HG03097 (cell line): ENCODE results near the gene IL10RB.
A peak's percentile ranks its signal among the peaks of the same experiment; 100 is the strongest.

ENCODE experiments used
- ATAC-seq: cut with Tn5 transposase; IDR thresholded peaks from one replicate; pipeline ENCODE4 v1.9.1; 2021; ENCODE audit not compliant: unreplicated experiment, low FRiP score

The IL10RB gene

GRCh38 chr21:33324291-33325221 is 58.4 kb downstream of the IL10RB start, which contains the start of gene IFNAR1:
IFNAR1 (plus strand) TSS chr21:33324970; CDS start chr21:33325056, 86 bp downstream.
- peak; percentile 75 for ATAC-seq

DNA sequence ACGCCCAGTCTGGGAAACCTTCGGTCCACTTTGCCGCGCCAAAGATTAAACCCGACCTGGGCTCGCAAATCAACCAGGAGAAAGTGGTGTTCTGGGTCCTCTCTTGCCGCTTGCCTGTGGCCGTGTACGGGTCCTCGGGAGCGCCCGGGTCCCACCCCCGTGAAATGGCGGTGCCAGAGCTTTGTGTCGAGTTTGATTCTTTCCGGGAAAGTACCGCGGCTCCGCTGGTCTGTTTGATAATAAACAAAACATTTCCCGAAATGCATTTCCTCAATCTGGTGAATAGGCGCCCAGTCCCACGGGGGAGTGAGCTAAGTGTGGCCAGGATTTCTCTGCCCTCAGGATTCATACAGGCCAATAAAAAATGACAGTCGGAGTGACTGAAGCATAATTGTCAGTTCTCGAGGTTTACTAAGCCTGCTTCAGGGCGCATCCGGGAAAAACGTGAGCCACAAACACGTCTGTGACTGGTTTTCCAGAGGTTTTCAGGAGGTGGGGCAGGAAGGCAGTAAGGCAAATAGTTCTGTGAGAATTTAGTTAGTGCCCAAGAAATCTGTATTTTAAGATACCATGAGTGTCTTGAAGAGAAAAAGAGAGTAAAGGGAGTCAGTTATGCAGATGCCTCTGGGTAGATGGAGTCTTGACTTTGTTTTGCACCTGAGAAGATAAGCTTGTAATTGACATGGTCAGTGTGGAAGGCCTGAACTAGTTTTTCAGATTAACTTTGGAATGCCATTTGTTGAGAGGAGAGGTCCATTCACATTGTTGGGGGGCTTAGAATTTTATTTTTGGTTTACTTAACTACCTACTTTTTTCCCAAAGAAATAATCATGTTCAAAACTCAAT is 59.3 kb downstream of the IL10RB start:
- peak; percentile 30 for ATAC-seq

DNA sequence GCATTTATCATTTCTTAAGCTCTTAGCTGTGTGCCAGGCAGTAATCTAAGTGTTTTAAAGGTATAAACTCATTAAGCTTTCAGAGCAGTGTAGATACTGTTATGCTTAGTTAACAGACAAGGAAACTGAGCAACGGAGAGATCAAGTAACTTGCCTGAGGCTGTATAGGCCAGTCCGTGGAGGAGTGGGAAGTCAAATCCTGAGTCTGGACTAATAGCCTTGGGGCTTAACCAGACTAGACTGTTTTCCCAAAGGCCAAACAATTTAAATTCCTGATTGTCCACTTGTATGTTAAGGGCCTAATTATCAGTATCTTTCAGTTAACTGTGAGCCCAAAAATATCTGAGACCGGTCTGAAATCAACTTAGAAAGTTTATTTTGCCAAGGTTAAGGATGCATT is 61.2 kb downstream of the IL10RB start:
- no peak for ATAC-seq

GRCh38 chr21:33327792-33328433 is 61.7 kb downstream of the IL10RB start:
- ATAC-seq: no peak

DNA sequence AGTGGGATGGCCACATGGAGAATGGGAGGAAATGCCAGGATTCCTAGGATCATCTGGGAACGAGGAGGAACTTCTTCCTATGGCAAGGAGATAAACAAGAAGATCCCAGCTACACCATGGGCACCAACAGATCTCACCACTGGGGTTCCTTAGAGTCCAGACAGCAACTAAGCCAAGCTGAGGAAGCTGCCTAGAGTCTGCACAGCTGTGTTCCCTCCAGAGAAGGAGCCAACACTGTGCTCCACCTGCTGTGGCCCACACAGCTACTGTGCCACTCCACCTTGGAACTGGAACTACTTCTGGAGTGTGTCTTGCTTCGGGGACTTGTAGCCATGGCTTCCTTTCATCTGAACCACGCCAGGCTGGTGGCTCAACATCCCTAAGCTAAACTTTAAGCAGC is 64.6 kb downstream of the IL10RB start:
- ATAC-seq: no peak

DNA sequence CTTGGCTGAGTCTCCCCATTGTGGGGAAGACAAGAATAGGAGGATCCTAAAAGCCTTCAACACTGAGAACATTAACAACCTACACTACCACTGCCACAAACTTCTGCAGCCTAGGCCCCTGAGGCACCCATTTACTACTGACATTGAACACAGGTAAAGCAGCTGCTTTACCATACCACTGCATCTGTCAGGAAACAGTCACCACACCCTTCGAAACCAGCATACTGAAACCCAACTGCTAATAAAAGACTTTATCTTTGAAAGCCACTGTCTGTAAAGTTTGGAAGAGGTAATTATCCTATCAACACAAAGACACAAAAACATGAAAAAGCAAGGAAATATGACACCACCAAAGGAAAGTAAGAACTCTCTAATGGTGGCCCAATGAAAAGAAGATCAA is 66.0 kb downstream of the IL10RB start:
- ATAC-seq: no peak

DNA sequence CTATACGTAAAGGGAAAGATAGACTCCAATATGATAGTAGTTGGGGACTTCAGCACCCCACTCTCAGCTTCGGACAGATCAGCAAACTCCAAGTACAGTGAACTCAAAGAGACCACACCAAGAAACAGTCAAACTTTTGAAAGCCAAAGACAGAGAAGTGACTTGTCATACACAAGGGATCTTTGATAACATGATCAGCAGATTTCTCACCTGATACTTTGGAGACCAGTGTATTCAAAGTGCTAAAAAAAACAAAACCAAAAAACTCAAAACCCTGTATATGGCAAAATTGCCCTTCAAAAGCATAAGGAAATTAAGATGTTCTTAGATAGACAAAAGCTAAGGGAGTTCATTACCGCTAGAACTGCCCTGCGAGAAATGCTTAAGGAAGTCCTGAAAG is 68.0 kb downstream of the IL10RB start:
- no peak for ATAC-seq

- no peak for ATAC-seq
These were observed 68.7 kb downstream of the IL10RB start for GRCh38 chr21:33334824-33335223.

- ATAC-seq: no peak
These were observed 73.0 kb downstream of the IL10RB start for GRCh38 chr21:33339135-33339534.

DNA sequence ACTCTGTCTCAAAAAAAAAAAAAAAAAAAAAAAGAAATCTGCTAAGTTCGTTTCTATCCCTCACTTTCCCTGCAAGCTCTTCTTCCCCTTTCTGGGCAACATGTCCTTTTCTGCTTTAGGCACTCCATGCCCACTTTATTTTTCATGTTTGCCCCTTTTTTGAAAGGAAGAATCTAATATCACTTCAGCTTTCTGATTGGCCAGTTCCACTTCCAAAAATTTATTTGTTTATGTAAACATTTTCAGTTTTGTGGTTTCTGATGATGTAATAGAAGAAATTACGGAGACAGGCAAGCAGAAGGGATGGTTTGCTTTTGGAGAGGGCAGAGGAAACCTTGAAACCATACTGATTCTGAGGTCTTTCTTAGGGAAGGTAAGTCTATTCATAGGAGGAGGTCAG is 73.8 kb downstream of the IL10RB start:
- ATAC-seq: no peak

- ATAC-seq: no peak
These were observed 79.6 kb downstream of the IL10RB start for GRCh38 chr21:33345751-33346238.
